ENCODE measurements around the gene RDH13. TPM values are rescaled to one million over a fixed set of nuclear protein-coding genes. Genes with fewer than 3 reads are reported as not detected.
"Not testable (repeated sequence)": the region's sequence is repeated elsewhere in the genome, so short reads cannot be mapped to it uniquely, and the experiment has no call there.

Gene RDH13
- total RNA-seq, 2 donors from 2014 or later = 50.5 to 69.3 TPM

DNA sequence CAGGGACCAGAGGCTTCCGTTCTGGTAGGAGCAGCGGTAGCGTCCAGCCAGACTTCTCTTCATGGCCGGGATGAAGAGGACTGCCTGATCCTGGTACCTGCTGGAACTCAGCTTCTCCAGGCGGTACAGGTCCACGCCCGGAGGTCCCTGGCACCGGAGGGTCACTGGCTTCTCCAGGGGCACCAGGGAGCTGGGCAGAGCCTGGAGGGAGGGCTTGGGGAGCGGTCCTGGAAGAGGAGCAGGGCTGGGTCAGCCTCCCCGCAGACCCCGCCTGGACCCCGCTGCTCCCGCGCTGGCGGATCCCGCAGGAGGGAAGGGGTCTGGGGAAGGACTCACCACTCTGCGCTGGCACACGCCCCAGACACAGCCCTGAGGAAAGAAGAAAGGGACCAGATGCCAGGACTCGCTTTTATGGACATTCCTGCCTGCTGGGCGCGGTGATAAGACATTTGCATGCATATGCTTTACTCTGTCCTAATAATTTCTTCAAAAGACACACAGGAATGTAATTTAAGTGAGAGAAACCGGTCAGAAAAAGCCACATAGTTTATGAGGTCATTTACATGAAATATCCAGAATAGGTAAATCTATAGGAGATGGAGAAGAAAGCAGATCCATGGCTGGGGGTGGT is 30.7 kb downstream of the RDH13 start:
- DNase-seq (no peak), ATAC-seq (no peak)
- intact Hi-C loops (cut with DNase I, micrococcal nuclease) = no loop called here

DNA sequence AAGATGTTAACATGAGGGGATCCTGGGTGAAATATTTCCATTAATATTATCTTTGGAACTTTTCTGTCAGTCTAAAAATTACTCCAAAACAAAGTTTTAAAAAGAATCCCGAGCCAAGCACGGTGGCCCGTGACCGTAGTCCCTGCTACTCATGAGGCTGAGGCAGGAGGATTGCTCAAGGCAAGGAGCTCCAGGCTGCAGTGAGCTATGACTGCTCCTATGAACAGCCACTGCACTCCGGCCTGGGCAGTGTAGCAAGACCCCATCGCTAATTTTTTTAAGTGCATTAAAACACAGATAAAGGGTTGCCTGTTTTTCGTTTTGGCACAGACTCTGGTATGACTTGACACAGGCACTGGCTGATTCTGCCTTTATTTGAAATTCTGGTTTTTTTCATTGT is 31.8 kb downstream of the RDH13 start:
- intact Hi-C loops (cut with DNase I, micrococcal nuclease) = no loop called here
- DNase-seq = no peak
- no peak for ATAC-seq

DNA sequence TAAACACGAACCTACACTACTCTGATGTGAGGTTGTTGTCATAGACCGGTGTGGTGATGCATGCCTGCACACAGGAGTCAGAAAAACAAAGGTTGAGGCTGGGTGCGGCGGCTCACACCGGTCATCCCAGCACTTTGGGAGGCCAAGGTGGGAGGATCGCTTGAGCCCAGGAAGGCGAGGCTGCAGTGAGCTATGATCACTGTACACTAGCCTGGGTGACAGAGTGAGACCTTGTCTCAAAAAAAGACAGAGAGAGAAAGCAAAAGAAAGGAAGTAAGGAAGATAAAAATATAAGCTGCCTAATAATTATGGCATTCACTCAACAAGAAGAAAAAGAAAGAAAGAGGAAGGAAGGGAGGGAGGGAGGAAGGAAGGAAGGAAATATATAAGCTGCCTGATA is 34.2 kb downstream of the RDH13 start:
- DNase-seq = no peak
- no peak for ATAC-seq
- intact Hi-C loops (cut with DNase I, micrococcal nuclease) = no loop called here

DNA sequence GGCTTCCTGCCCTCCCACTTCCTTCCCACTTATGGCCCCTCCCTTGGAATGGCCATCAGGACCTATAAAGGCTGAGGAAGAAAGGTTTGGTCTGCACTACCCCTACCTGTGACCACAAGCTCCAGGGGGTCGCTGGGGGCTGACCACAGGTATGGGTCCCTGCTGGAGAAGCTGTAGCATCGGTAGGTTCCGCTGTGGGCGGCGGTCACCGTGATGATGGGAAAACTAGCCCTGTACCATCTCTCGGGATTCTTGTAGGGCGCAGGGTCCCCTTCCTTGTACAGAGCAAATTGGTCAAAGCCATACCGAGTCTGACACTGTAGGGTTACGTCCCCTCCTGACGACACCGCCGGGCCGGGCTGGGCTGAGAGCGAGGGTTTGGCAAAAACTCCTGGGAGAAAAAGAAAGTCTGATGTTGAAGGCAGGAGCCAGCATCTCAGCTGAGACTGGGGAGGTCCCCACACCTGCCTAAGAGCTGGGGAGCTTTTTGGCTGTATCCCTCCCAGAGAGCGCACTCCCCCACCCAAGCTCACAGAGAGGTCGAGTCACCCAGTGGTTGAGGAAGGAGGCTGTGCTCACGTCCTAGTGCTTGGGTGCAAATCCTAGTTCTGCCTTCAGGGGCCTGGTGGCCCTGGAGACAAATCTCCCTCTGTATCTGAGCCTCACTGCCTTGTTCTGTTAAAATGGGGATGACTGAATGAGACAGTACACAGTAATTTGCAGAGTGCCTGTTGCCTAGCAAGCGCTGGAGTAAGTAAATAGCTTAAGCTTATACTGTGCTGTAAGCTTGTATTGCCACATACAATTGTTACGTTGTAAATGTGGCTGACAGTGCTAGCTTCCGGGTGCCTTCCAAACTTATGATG is 35.2 kb downstream of the RDH13 start:
- ATAC-seq = peak; percentile 93
- intact Hi-C loops (cut with DNase I, micrococcal nuclease) = no loop called here
- DNase-seq = no peak

DNA sequence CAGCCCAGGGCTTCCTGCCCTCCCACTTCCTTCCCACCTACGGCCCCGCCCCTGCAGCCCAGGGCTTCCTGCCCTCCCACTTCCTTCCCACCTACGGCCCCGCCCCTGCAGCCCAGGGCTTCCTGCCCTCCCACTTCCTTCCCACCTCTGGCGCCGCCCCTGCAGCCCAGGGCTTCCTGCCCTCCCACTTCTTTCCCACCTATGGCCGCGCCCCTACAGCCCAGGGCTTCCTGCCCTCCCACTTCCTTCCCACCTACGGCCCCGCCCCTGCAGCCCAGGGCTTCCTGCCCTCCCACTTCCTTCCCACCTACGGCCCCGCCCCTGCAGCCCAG is 35.8 kb downstream of the RDH13 start:
- ATAC-seq, DNase-seq: not testable (repeated sequence)

DNA sequence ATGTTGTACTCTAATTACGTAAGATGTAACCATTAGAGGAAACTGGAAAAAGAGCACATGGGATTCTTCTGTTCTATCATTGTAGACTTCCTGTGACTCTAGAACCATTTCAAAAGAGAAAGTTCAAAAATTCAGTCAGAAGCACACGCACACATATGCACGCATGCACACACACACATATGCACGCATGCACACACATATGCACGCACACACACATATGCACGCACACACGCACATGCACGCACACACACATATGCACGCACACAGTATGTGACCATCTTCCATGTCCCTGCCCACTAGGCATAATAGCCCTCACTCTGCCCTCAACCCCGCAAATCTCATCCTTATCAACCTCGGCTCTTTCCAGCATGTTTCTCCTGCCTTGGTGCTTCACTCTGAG is 38.8 kb downstream of the RDH13 start:
- DNase-seq (no peak), ATAC-seq (no peak)
- intact Hi-C loops (cut with DNase I, micrococcal nuclease) = no loop called here

More for the DNA sequence above, 35.8 kb downstream of the RDH13 start:
- intact Hi-C loops (cut with DNase I, micrococcal nuclease) = not testable (repeated sequence)

DNA sequence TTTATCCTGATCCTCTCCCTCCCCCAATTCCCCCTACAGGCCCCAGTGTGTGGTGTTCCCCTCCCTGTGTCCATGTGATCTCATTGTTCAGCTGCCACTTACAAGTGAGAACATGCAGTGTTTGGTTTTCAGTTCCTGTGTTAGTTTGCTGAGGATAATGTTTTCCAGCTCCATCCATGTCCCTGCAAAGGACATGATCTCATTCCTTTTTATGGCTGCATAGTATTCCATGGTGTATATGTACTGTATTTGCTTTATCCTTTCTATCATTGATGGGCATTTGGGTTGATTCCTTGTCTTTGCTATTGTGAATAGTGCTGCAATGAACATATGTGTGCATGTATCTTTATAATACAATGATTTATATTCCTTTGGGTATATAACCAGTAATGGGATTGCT is 42.6 kb downstream of the RDH13 start:
- ATAC-seq; intact Hi-C loops (cut with DNase I, micrococcal nuclease); DNase-seq: not testable (repeated sequence)

DNA sequence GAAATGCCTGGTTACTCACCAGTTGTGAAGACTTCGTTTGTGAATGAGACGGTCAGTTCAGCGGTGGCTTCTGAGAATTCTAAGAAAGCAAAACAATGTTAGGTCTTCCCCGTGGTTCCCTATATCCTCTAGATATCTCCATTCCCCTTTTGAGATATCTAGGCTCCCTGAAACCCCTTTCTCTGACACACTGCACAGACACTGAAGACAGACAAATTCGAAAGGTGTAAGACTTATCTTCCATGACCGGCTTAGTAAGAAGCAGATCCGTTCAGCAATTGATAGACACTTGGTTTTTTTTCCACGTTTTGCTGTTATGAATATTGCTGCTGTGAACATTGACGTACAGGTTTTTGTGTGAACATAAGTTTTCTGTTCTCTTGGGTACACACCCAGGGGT is 44.3 kb downstream of the RDH13 start:
- no peak for DNase-seq
- ATAC-seq = no peak
- intact Hi-C loops (cut with DNase I, micrococcal nuclease) = no loop called here

DNA sequence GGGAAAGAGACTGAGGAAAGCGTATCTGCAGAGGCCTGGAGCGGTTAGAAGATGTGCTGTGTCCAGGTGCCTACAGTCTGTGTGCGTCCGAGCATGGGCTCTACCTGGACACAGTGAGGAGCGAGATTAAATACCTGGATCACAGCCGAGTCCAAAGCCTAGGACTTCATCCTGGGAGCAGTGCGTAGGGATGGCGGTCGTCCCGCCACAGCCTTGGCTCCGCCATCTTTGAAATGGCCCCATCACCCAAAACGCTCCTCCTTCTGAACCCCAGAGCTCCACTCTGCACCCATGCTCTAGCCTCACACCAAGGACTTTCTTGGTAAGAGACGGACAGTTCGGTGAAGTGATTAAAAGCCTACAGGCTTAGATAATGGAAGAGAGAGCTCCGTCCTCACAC is 44.7 kb downstream of the RDH13 start:
- DNase-seq (no peak), ATAC-seq (no peak)
- intact Hi-C loops (cut with DNase I, micrococcal nuclease) = no loop called here

DNA sequence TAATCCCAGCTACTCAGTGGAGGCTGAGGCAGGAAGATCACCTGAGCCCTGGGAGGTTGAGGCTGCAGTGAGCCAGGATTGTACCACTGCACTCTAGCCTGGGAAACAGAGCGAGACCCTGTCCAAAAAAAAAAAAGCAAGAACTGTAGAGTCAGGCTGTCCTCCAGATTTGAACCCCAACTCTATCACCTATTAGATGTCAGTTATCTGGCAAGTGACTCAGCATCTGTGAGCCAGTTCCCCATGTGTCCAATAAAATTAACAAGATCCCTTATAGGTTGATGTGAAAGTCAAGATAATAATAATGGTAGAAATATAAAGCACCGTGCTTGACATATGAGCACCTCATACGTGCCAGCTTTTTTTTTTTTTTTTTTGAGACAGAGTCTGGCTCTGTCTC is 46.9 kb downstream of the RDH13 start:
- no peak for ATAC-seq
- intact Hi-C loops (cut with DNase I, micrococcal nuclease) = no loop called here
- no peak for DNase-seq

DNA sequence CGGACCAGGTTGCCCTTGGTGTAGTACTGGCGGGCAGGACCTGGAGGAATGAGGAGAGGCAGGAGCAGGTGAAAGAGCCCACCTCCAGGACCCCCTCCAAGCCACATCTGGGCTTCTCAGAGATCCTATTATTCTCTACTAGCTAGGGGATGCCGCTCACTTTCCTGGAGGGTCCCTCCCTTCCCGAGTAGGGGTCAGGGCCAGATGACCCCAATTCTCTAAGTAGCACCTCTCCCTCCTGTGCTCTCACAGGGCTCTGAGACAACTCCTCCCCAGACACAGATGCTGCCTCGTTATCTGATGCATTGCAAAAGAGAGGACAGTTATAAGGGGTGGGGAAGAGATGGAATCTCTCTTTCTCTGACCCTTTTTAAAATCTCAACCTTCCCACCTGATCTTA is 47.8 kb downstream of the RDH13 start:
- ATAC-seq = no peak
- intact Hi-C loops (cut with DNase I, micrococcal nuclease) = no loop called here
- no peak for DNase-seq

DNA sequence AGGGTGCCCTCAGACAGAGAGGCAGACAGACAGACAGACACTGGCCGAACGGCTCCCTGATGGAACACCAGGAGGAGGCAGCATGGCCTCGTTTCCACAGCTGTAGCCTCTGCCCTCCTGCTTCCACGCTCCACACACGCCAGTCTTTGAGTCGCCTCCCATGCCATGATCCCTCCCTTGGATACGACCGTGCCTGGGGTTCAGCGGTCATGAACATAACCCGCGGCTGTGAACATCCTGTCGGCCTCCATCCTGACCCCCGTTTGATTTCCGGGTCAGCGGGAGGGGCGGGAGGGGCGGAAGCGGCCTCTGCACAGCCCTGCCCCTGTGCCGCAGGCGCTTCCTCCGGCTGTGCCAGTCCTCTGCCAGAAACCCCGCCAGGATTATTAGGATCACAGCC is 48.2 kb downstream of the RDH13 start:
- ATAC-seq = no peak
- intact Hi-C loops (cut with DNase I, micrococcal nuclease) = no loop called here
- no peak for DNase-seq

DNA sequence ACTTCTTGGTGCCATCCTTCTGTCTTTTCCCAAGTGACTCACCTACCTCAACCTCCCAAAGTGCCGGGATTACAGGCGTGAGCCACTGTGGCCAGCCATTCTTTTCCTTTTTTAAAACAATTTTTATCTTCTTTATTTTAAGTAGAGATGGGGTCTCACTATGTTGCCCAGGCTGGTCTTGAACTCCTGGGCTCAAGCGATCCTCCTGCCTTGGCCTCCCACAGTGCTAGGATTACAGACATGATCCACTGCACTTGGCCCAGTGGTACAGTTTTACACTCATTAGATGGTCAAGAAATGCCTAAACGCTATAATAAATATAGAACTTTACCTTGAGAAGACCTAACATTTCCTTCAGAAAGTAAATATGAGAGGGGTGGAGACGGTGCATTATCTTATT is 49.4 kb downstream of the RDH13 start:
- no peak for DNase-seq
- intact Hi-C loops (cut with DNase I, micrococcal nuclease) = no loop called here
- ATAC-seq = no peak

DNA sequence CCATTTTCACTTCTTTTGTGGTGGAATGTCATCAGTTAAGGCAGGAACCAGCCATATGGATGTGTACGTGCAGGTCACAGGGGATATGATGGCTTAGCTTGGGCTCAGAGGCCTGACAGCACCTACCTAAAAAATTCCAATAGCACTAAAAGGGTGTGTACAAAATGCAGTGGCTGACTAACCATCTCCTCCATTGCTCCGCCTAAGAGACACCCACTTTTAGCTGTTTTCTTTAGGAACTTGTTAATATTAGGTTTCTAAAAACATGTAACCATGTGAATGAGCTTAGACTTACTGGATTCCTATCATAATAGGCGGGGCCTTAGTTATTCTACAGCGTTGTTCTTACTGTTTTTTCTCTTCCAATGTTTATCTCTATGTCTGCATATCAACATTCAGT is 50.6 kb downstream of the RDH13 start:
- no peak for ATAC-seq
- intact Hi-C loops (cut with DNase I, micrococcal nuclease) = no loop called here
- no peak for DNase-seq

DNA sequence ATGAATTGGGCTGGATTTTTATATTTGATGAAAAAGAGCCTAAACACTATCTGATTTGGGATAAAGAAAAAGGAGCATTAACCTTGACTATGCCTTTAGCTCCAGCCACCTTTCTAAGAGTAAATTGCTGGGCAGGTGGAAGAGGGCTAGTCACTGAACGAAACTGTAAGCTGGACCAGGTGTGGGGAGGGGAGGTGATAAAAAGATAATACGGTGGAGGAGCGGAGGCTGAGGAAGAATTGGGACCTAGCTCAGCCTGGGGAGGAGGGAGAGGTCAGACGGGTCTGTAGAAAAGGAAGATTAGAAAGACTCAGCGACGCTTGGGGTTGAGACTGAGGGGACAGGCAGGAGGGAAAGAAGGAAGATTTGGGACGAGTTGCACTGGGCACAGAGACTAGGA is 52.4 kb downstream of the RDH13 start:
- ATAC-seq; DNase-seq; intact Hi-C loops (cut with DNase I, micrococcal nuclease): not testable (repeated sequence)

DNA sequence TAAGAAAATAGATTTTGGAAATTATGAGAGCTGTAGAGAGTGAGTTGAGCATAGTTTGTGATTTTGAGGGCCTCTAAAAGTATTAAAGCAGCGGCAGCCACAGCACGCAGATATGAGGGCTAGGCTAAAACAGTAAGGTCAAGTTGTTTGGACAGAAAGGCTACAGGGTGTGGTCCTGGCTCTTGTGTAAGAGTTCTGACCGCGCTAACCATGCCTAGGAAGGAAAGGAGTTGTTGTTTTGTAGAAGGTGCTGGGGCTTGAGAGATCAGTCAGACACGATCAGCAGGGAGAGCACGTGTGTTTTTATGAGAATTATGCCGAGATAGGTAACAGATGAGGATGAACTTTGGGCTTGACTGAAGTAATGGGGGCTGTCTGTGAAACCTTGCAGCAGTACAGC is 54.2 kb downstream of the RDH13 start:
- intact Hi-C loops (cut with DNase I, micrococcal nuclease); ATAC-seq; DNase-seq: not testable (repeated sequence)

DNA sequence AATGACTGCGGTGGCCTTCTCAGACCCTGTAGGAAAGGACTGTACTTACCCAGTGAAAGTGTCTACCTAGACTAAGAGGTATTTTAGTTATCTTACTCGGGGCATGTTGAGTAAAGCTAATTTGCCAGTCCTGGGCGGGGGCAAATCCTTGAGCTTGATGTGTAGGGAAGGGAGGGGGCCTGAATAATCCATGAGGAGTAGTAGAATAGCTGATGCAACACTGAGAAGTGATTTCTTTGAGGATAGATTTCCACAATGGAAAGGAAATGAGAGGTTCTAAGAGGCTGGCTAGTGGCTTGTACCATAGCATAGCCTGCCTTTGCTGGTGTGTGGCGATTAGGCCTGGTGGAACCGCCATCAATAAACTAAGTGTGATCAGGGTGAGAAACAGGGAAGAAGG is 54.8 kb downstream of the RDH13 start:
- not testable (repeated sequence) for ATAC-seq, DNase-seq

DNA sequence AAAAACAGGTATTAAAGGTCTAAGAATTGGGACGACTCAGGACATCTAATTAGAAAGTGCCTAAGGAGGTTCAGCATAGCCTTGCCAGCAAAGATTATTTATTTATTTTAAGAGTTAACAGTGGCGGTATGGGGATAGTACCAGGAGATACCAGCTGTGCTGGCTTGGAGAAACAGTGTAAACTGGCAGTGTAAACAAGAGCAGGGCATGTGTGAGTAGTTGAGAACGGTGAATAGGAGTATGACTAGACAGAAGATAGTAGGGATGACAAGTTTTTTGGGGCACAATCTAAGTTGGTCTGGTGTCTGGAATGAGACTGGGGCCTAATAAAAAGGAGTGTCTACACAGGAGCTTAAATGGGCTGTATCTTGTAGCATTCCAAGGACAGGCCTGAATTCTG is 55.4 kb downstream of the RDH13 start:
- intact Hi-C loops (cut with DNase I, micrococcal nuclease); DNase-seq; ATAC-seq: not testable (repeated sequence)

More for the DNA sequence above, 54.8 kb downstream of the RDH13 start:
- intact Hi-C loops (cut with DNase I, micrococcal nuclease) = not testable (repeated sequence)

DNA sequence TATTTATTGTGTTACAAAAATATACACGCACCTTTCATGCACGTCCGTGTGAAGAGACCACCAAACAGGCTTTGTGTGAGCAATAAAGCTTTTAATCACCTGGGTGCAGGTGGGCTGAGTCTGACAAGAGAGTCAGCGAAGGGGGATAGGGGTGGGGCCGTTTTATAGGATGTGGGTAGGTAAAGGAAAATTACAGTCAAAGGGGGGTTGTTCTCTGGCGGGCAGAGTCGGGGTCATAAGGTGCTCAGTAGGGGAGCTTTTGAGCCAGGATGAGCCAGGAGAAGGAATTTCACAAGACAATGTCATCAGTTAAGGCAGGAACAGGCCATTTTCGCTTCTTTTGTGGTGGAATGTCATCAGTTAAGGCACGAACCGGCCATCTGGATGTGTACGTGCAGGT is 56.2 kb downstream of the RDH13 start:
- DNase-seq; intact Hi-C loops (cut with DNase I, micrococcal nuclease); ATAC-seq: not testable (repeated sequence)

DNA sequence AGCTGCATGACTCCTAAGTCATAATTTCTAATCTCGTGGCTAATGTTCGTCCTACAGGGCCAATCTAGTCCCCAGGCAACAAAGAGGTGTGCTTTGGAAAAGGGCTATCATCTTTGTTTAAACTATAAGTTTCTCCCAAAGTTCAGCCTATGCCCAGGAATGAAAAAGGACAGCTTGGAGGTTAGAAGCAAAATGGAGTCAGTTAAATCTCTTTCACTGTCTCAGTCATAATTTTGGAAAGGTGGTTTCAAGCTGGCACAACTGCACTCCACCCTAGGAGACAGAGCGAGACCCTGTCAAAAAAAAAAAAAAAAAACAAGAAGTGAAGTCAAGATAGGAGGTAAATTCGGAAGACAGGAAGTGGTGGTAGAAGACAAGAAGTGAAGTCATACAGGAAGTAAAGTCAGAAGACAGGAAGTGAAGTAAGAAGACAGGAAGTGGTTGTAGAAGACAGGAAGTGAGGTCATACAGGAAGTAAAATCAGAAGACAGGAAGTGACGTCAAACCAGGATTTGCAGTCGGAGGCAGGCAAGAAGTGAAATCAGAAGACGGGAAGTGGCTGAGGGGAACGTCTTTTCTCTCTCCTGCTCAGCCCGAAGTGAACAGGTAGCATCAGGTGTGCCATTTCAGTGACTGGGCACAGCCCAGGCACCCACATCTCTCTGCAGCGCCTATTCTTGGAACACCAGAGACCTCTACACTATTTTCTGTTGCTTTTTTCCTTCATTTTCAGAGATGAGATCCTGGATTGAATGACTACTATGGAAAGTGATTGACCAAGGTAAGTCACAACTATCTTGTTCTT is 57.1 kb downstream of the RDH13 start:
- ATAC-seq = no peak
- intact Hi-C loops (cut with DNase I, micrococcal nuclease) = no loop called here
- DNase-seq = peak in 1 of 2 donors; percentile 5

Data from left colon (tissue), 2 donors.